HEK293 (cell line): ENCODE measurements around the gene KXD1.

Source experiments
- CTCF ChIA-PET: fragments of 350-600 bp; formaldehyde crosslinking; extraction: SDS; loops from one replicate; lab custom pipeline; 2021; ENCODE audit warnings: antibody characterized with exemption; lab: Yijun Ruan, JAX
- POLR2A ChIA-PET: fragments of 300-600 bp; formaldehyde crosslinking; extraction: SDS; loops from one replicate; lab custom pipeline; 2020; ENCODE audit warnings: antibody characterized with exemption, inconsistent platforms; lab: Yijun Ruan, JAX
- H3K27ac ChIP-seq: fragments of 200-500 bp; sonication (Bioruptor generic); 2 replicates; pipeline ENCODE4 v1.5.1; 2014; ENCODE audit warnings: low read depth, low read length, control low read depth, inconsistent platforms; ENCODE audit errors: extremely low read depth
- H3K36me3 ChIP-seq, 2 experiments: fragments of 200-500 bp in 1 of 2; sonication (Bioruptor generic) in 1 of 2; 1 replicate in 1 of 2; 2 replicates in 1 of 2; pipeline ENCODE4 v1.5.1; 2014 to 2017; ENCODE audit warnings: inconsistent platforms in 2 of 2, low read length in 2 of 2; ENCODE audit not compliant: control insufficient read depth in 2 of 2, insufficient read depth in 1 of 2
- H3K4me1 ChIP-seq: fragments of 200-500 bp; sonication (Bioruptor generic); 2 replicates; pipeline ENCODE4 v1.5.1; 2014; ENCODE audit warnings: mild to moderate bottlenecking, low read length, inconsistent platforms; ENCODE audit not compliant: control insufficient read depth, insufficient read depth
- H3K4me3 ChIP-seq: 2 replicates; pipeline ENCODE4 v1.5.1; 2011; ENCODE audit warnings: low read depth, mild to moderate bottlenecking, control low read depth, low read length, moderate library complexity
- H3K9me3 ChIP-seq: fragments of 200-500 bp; sonication (Bioruptor generic); 2 replicates; pipeline ENCODE4 v1.5.1; 2014; ENCODE audit warnings: low read depth, low read length, inconsistent platforms; ENCODE audit not compliant: control insufficient read depth, insufficient read depth
- BCL11B ChIP-seq: fragments of 450-650 bp; formaldehyde crosslinking; IDR thresholded peaks from 2 replicates; pipeline ENCODE4 v1.5.1; 2016; ENCODE audit warnings: low read depth, missing biosample characterization, missing genetic modification characterization
- BCL6B ChIP-seq: fragments of 450-650 bp; formaldehyde crosslinking; IDR thresholded peaks from 2 replicates; pipeline ENCODE4 v1.5.1; 2017; ENCODE audit warnings: missing biosample characterization, missing genetic modification characterization
- ELK4 ChIP-seq: IDR thresholded peaks from 2 replicates; pipeline ENCODE4 v1.6.1; 2011; ENCODE audit warnings: mild to moderate bottlenecking, low read depth, low read length, borderline replicate concordance
- KLF10 ChIP-seq: fragments of 450-650 bp; IDR thresholded peaks from 2 replicates; pipeline ENCODE4 v1.5.1; 2018; ENCODE audit warnings: missing biosample characterization, mild to moderate bottlenecking, missing genetic modification characterization
- SP2 ChIP-seq: fragments of 450-650 bp; formaldehyde crosslinking; IDR thresholded peaks from 2 replicates; pipeline ENCODE4 v1.5.1; 2016; ENCODE audit warnings: missing biosample characterization, missing genetic modification characterization
- TCF7L2 ChIP-seq: IDR thresholded peaks from 2 replicates; pipeline ENCODE4 v1.6.1; 2011; ENCODE audit warnings: low read depth, mild to moderate bottlenecking, inconsistent platforms, low read length, moderate library complexity, borderline replicate concordance
- ZNF112 ChIP-seq: fragments of 450-650 bp; formaldehyde crosslinking; IDR thresholded peaks from 2 replicates; pipeline ENCODE4 v1.5.0; 2017; ENCODE audit warnings: missing biosample characterization, missing genetic modification characterization
- ZNF148 ChIP-seq: fragments of 450-650 bp; formaldehyde crosslinking; IDR thresholded peaks from 2 replicates; pipeline ENCODE4 v1.5.0; 2017; ENCODE audit warnings: missing biosample characterization, missing genetic modification characterization, borderline replicate concordance
- ZNF157 ChIP-seq: fragments of 450-650 bp; formaldehyde crosslinking; IDR thresholded peaks from 2 replicates; pipeline ENCODE4 v1.5.1; 2016; ENCODE audit warnings: missing biosample characterization, missing genetic modification characterization
- ZNF169 ChIP-seq: fragments of 450-650 bp; formaldehyde crosslinking; IDR thresholded peaks from 2 replicates; pipeline ENCODE4 v1.5.1; 2016; ENCODE audit warnings: missing biosample characterization, missing genetic modification characterization
- ZNF174 ChIP-seq: fragments of 450-650 bp; formaldehyde crosslinking; IDR thresholded peaks from 2 replicates; pipeline ENCODE4 v1.5.0; 2017; ENCODE audit warnings: missing biosample characterization, mild to moderate bottlenecking, missing genetic modification characterization
- ZNF184 ChIP-seq: fragments of 450-650 bp; IDR thresholded peaks from 2 replicates; pipeline ENCODE4 v1.5.1; 2018; ENCODE audit warnings: missing biosample characterization, mild to moderate bottlenecking, missing genetic modification characterization
- ZNF292 ChIP-seq: fragments of 450-650 bp; formaldehyde crosslinking; IDR thresholded peaks from 2 replicates; pipeline ENCODE4 v1.5.1; 2016; ENCODE audit warnings: low read depth, missing biosample characterization, missing genetic modification characterization, borderline replicate concordance
- ZNF391 ChIP-seq: fragments of 450-650 bp; formaldehyde crosslinking; IDR thresholded peaks from 2 replicates; pipeline ENCODE4 v1.5.1; 2016; ENCODE audit warnings: low read depth, missing biosample characterization, missing genetic modification characterization, borderline replicate concordance
- ZNF488 ChIP-seq: fragments of 450-650 bp; formaldehyde crosslinking; IDR thresholded peaks from 2 replicates; pipeline ENCODE4 v1.5.1; 2016; ENCODE audit warnings: missing biosample characterization, missing genetic modification characterization
- ZNF621 ChIP-seq: fragments of 450-650 bp; formaldehyde crosslinking; IDR thresholded peaks from 2 replicates; pipeline ENCODE4 v1.5.1; 2017; ENCODE audit warnings: missing biosample characterization, missing genetic modification characterization
- ZNF660 ChIP-seq: fragments of 450-650 bp; IDR thresholded peaks from 2 replicates; pipeline ENCODE4 v1.5.1; 2018; ENCODE audit warnings: missing biosample characterization, mild to moderate bottlenecking, missing genetic modification characterization
- ZNF791 ChIP-seq: fragments of 450-650 bp; formaldehyde crosslinking; IDR thresholded peaks from 2 replicates; pipeline ENCODE4 v1.5.1; 2016; ENCODE audit warnings: missing biosample characterization, missing genetic modification characterization
- ZNF792 ChIP-seq: fragments of 450-650 bp; formaldehyde crosslinking; IDR thresholded peaks from 2 replicates; pipeline ENCODE4 v1.5.1; 2016; ENCODE audit warnings: missing biosample characterization, missing genetic modification characterization

KXD1 gene

GRCh38 chr19:18562086-18562485 is 4.4 kb downstream of the KXD1 start:
- Histone ChIP-seq H3K4me3 (no peak overlapping the region), H3K27ac (no peak overlapping the region), H3K36me3 (peaks cover 26 to 57% of the 10 kb centered on the region in 2 experiments; a peak in 2 of 3 replicates), H3K4me1 (no peaks in the 10 kb centered on the region), H3K9me3 (no peaks in the 10 kb centered on the region)
- ChIA-PET POLR2A (interaction anchor here (4.9 kb wide), 1 partner anchor 9 kb away, joined by 62 read pairs; the partner anchor contains the start of gene UBA52), CTCF (no interaction called here)
- TF ChIP-seq ZNF157: no peak
- no peak for TF ChIP-seq ZNF184
- TF ChIP-seq ELK4: no peak
- TF ChIP-seq ZNF292 (tag by site-specific recombination): no peak
- TF ChIP-seq ZNF148 (tag by site-specific recombination): no peak
- TF ChIP-seq ZNF112 (tag by site-specific recombination): no peak
- TF ChIP-seq SP2 (tag by site-specific recombination): no peak
- no peak for TF ChIP-seq BCL6B (tag by site-specific recombination)
- TF ChIP-seq ZNF660: no peak
- no peak for TF ChIP-seq KLF10
- no peak for TF ChIP-seq ZNF791 (tag by site-specific recombination)
- no peak for TF ChIP-seq TCF7L2
- no peak for TF ChIP-seq ZNF174 (tag by site-specific recombination)
- TF ChIP-seq ZNF169 (tag by site-specific recombination): no peak
- TF ChIP-seq ZNF792 (tag by site-specific recombination): no peak
- TF ChIP-seq ZNF488: no peak
- TF ChIP-seq BCL11B (tag by site-specific recombination): no peak
- TF ChIP-seq ZNF391 (tag by site-specific recombination): no peak

GRCh38 chr19:18566953-18567352 is 9.3 kb downstream of the KXD1 start:
- H3K4me3 ChIP-seq: no peak overlapping the region
- ChIA-PET POLR2A (no interaction called here), CTCF (no interaction called here)
- H3K9me3 ChIP-seq: no peaks in the 10 kb centered on the region
- H3K27ac ChIP-seq: no peak overlapping the region
- H3K4me1 ChIP-seq: no peaks in the 10 kb centered on the region
- peaks cover 32 to 77% of the 10 kb centered on the region in 2 experiments; a peak in 2 of 3 replicates for H3K36me3 ChIP-seq
- TF ChIP-seq ZNF292 (tag by site-specific recombination): no peak
- TF ChIP-seq ZNF112 (tag by site-specific recombination): no peak
- TF ChIP-seq ZNF621 (tag by site-specific recombination): no peak
- TF ChIP-seq ZNF660: no peak
- TF ChIP-seq, all 188 proteins: peak for 0
